Hepatocyte (in vitro differentiated cells): ENCODE measurements around the gene RBM7.

Experiments
- EZH2 ChIP-seq: fragments of 200-600 bp; sonication (generic); IDR thresholded peaks from 2 replicates; pipeline ENCODE4 v1.6.1; 2016; ENCODE audit warnings: antibody characterized with exemption, mild to moderate bottlenecking, borderline replicate concordance
- TF ChIP-seq, protein P1 (sequence below): fragments of 200-600 bp; sonication (generic); IDR thresholded peaks from 2 replicates; pipeline ENCODE4 v1.5.1; 2016; ENCODE audit warnings: antibody characterized with exemption, mild to moderate bottlenecking; ENCODE audit not compliant: poor library complexity

- TF ChIP-seq EZH2: no peak
- TF ChIP-seq, protein P1, sequence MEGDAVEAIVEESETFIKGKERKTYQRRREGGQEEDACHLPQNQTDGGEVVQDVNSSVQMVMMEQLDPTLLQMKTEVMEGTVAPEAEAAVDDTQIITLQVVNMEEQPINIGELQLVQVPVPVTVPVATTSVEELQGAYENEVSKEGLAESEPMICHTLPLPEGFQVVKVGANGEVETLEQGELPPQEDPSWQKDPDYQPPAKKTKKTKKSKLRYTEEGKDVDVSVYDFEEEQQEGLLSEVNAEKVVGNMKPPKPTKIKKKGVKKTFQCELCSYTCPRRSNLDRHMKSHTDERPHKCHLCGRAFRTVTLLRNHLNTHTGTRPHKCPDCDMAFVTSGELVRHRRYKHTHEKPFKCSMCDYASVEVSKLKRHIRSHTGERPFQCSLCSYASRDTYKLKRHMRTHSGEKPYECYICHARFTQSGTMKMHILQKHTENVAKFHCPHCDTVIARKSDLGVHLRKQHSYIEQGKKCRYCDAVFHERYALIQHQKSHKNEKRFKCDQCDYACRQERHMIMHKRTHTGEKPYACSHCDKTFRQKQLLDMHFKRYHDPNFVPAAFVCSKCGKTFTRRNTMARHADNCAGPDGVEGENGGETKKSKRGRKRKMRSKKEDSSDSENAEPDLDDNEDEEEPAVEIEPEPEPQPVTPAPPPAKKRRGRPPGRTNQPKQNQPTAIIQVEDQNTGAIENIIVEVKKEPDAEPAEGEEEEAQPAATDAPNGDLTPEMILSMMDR: no peak
These were observed 25.4 kb upstream of the RBM7 start for GRCh38 chr11:114375052-114375451.
